GM19193 (cell line): ENCODE results near the gene SLC17A3.

Source experiments
- POLR2A ChIP-seq: IDR thresholded peaks from 4 replicates; pipeline ENCODE4 v1.6.1; 2011; ENCODE audit not compliant: insufficient read depth, insufficient read length; ENCODE audit errors: extremely low read depth

SLC17A3 gene

GRCh38 chr6:25899123-25899522 is 25.1 kb upstream of the SLC17A3 start:
- TF ChIP-seq POLR2A, result no peak

GRCh38 chr6:25898289-25898977 is 24.4 kb upstream of the SLC17A3 start:
- TF ChIP-seq POLR2A, result no peak

DNA sequence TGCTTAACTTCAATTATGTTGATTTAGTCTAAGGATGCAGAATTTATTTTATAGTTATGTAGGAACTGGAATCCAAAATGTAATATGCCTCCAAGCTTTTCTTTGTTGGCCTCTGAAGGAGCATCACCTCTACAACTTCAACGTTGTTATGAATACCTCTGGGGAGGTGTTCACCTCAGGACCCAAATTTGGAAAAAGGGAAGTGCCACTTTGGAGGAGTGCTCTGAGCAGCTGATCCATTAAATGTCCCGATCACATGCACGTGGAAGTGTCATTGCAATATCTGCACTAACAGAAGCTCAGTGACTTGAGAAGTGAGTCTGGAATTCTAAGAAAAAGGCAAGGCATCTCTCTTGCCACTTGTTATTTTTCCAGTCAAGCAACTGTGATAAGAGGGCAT is 22.2 kb upstream of the SLC17A3 start:
- TF ChIP-seq POLR2A, result no peak

- no peak for TF ChIP-seq POLR2A
Observed at GRCh38 chr6:25895771-25896170, 21.7 kb upstream of the SLC17A3 start.

DNA sequence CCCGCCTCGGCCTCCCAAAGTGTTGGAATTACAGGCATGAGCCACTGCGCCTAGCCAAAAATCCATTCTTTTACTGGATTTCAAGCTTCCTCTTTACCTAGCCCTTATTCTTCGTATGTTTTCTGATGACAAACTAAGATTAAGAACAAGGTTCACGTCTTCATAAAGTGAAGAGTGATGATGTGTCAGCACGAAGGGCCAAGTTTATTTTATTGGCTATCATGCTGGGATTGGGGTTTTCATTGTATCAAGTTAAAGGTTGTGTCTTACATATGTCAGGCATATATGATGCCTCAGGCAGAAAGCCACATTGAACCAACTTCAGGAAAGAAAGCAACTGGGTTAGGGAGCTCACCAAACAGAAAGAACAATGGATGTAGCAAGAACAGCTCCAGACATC is 19.7 kb upstream of the SLC17A3 start:
- no peak for TF ChIP-seq POLR2A

DNA sequence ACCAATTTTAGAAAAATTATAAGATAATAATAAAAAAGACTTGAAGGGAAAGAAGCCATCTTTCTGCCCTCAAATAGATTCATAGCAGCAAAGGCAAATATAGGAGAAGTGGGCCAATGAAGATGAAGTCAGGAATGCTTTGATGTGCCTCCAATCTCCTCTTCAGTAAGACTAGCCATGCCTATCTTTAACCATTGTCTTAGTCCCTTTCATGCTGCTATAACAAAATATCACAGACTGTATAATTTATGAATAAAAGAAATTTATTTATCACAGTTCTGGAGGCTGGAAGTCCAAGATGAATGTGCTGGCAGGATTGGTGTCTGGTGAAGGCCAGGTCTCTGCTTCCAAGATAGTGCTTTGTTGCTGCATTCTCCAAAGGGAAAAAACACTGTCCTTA is 18.8 kb upstream of the SLC17A3 start:
- TF ChIP-seq POLR2A, result no peak

DNA sequence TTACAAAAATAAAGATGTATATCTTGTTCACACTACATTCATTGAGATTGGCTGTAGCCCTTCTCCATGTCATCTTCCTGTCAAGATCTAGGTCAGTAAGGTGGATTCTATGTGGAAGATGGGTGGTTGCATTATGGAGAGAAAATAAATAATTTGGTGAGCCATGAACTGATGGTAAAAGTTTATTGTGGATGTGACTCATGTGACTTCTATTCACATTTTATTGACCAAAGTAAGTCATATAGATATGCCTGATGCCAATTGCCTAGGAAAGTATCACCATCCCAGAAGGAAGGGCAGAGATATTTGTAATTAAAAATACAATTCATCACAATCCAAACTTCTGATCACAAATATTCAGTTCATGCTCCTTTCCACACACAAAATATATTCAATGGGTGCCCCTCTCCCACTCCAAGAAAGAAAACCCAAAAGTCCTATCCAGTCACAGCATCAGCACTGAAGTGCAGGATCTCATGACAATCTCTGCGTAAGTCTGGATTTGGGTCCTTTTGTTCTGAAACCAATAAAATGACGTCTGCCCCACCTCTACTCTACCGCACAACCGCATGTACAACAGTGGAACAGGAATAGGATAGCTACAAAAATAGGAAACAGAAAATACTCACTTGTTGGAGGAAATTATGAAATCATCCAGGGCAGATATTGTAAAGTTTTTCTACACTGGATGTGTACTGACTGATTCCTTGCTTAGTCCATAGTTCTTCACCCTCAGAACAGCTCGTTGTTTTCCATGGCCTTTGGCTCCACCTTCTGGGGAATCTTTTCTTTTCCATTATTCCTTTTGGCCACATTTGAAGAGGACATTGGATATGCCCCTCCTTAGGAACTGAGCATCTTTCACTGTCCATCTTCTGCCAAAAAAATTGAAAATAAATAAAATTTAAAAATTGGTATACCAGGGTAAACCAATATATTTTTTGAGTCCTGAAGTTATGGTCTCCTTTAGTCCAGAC is 16.1 kb upstream of the SLC17A3 start:
- TF ChIP-seq POLR2A, result no peak

GRCh38 chr6:25888626-25889025 is 14.6 kb upstream of the SLC17A3 start:
- TF ChIP-seq POLR2A, result no peak

DNA sequence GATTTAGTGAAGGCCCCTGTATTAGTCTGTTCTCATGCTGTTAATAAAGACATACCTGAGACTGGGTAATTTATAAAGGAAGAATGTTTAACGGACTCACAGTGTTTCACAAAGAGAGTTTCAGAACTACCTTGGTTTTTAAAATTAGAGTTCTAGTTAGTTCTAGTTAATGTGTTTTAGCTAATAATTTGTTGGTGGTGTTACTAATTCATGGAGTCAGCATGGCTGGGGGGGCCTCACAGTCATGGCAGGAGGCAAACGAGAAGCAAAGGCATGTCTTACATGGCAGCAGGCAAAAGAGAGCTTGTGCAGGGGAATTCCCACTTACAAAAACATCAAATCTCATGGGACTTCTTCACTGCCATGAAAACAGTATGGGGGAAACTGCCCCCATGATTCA is 12.0 kb upstream of the SLC17A3 start:
- TF ChIP-seq POLR2A, result no peak

- TF ChIP-seq POLR2A, result no peak
Observed at GRCh38 chr6:25883991-25884390, 9.9 kb upstream of the SLC17A3 start.

GRCh38 chr6:25883536-25883935 is 9.5 kb upstream of the SLC17A3 start:
- no peak for TF ChIP-seq POLR2A

DNA sequence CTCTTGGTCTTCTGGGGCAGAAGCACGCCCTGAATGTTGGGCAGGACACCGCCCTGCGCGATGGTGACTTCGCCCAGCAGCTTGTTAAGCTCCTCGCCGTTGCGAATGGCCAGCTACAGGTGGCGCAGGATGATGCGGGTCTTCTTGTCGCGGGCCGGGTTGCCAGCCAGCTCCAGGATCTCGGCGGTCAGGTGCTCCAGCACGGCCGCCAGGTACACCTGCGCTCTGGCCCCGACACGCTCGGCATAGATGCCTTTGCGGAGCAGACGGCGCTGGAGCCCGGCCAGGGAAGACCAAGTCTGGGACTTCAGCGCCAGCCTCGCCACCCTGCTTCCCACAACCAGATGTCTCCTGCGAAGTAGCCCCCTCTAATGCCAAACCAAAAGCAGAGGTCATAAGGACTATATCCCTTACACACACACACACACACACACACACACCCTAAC is 8.0 kb upstream of the SLC17A3 start:
- TF ChIP-seq POLR2A, result no peak

- no peak for TF ChIP-seq POLR2A
Observed at GRCh38 chr6:25880601-25881000, 6.6 kb upstream of the SLC17A3 start.

DNA sequence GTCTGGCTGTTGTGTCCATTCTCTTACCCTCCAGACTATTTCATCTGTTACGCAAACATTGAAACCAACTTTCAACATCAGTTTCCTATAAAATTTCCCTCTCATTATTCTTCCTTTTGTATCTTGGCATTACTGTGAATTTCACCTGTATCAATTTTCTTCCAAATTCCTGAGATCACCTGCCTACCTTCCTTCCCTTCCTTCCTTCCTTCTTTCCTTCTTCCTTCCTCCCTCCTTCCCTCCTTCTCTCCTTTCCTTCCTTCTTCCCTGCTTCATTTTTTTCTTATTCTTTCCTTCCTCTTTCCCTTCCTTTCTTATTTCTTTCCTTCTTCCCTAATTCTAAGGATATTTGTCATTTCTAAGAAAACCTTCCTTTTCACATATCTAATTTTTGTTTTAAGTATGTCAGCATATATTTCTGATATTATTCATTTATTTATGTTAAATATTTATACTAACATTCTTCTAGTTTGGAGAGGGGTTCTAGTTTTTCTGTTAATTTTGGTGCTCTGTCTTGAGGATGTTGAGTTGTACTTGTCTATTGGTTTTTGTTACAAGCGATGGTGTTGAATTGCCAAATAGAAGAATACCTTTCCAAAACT is 4.8 kb upstream of the SLC17A3 start:
- no peak for TF ChIP-seq POLR2A

GRCh38 chr6:25875926-25876602 is 2.0 kb upstream of the SLC17A3 start:
- no peak for TF ChIP-seq POLR2A

GRCh38 chr6:25875563-25875905 is 1.5 kb upstream of the SLC17A3 start:
- no peak for TF ChIP-seq POLR2A
